GM19452 (cell line): ENCODE measurements around the gene THTPA.
"Not testable (repeated sequence)": the region's sequence is repeated elsewhere in the genome, so short reads cannot be mapped to it uniquely, and the experiment has no call there.

ENCODE experiments used
- ATAC-seq: cut with Tn5 transposase; IDR thresholded peaks from one replicate; pipeline ENCODE4 v1.9.1; 2021; ENCODE audit not compliant: unreplicated experiment

Gene THTPA

DNA sequence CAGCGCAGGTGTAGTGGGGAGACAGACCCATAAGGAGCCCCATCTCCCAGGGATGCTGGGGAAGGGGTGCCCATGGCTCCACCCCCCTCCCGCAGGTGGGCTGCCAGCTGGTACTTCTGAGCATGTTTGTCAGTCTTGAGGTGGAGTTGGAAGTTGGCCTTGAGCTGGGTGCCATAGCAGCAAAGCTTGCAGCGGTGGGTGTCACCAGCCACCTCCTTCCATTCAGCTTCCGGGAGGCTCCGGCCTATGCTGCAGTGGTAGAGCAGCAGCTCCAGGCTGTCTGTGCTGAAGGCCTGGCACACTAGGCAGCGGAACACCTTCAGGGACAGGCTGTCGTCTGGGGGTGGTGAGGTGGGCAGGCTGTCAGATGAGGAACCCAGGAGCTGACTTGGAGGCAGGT, 23.4 kb upstream of the THTPA start:
- ATAC-seq: no peak

GRCh38 chr14:23533652-23534435, 22.2 kb upstream of the THTPA start:
- ATAC-seq: no peak

GRCh38 chr14:23535943-23536342, 20.1 kb upstream of the THTPA start:
- ATAC-seq: no peak

DNA sequence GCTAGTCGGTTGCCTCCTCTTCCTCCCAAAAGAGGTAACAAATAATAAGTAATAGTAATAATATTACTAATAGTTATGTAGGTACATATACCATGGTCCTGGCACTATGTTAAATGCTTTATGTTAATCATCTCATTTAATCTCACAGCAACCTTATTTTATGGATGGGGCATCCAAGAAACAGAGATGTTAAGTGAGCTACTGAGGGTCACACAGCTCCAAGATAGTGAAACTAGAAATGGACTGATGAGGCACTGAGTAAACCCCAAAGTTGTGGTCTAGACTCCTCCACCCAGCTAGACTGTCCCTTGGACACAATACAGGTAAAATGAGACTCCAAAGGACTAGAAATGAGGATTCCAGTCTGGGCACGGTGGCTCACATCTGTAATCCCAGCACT, 19.6 kb upstream of the THTPA start:
- ATAC-seq: no peak

- not testable (repeated sequence) for ATAC-seq
These were observed 19.2 kb upstream of the THTPA start for GRCh38 chr14:23536906-23537305.

DNA sequence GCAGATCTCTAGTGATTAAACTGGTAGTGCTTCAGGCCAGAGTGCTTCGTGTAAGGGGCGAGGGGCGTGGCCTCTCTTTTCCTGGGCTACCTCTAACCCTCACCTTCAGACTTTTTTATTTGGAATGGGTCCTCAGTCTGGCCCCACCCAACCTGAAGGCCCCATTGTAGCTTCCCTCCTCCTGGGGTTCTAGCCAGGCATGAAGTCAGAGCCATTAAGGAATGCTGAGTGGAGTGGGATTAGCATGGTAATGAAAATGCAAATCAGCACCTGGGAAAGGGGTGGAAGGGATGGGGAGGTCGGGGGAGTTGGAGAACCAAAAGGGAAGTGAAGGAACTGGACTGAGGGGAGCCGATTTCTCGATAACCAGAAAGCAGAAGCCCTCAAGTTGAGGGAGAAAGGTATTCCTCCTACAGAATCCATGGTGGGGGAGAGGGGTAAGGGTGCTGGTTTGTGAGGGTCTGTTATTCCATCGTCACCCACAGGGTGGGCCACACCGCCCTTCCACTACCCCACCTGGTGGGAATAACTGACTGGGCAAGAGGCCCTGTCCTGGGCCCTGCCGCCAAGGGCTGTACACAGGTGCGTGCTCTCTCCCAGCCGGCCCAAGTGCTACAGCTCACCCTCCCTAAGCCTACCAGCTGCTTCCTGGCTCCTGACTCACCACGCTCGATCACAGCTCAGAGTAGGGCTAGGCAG, 18.6 kb upstream of the THTPA start:
- ATAC-seq: no peak

DNA sequence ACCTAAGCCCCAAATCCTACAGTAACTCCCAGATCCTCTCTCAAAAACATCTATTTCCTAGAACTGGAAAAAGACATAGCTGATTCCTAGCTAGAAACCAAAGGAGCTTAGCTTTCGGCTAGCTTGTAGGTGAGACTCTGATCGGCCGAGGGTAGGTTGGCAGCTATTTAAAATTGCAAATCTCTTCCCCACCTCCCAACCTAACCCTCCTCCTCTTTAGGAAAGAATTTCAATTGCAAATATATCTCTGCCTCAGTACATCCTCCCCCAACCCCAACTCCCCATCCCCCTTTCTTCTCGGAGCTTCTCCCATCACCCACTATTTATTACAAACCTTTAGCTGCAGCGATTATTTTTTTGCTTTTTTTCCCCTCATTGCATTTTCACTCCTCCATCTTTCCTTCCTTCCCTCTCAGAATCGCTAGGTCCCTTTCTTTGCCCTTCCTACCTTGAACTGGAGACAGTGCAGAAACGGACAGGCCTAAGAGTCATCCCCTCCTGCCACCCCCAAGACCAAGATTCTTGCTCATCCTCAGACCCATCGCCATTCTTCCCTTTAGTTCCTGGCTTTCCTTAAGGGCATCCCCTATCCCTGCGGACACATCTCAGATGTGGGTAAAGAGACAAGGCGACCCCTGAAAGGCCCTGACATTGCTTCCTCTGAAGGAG, 17.9 kb upstream of the THTPA start:
- ATAC-seq: no peak

- ATAC-seq: no peak
These were observed 17.3 kb upstream of the THTPA start for GRCh38 chr14:23538785-23539184.

DNA sequence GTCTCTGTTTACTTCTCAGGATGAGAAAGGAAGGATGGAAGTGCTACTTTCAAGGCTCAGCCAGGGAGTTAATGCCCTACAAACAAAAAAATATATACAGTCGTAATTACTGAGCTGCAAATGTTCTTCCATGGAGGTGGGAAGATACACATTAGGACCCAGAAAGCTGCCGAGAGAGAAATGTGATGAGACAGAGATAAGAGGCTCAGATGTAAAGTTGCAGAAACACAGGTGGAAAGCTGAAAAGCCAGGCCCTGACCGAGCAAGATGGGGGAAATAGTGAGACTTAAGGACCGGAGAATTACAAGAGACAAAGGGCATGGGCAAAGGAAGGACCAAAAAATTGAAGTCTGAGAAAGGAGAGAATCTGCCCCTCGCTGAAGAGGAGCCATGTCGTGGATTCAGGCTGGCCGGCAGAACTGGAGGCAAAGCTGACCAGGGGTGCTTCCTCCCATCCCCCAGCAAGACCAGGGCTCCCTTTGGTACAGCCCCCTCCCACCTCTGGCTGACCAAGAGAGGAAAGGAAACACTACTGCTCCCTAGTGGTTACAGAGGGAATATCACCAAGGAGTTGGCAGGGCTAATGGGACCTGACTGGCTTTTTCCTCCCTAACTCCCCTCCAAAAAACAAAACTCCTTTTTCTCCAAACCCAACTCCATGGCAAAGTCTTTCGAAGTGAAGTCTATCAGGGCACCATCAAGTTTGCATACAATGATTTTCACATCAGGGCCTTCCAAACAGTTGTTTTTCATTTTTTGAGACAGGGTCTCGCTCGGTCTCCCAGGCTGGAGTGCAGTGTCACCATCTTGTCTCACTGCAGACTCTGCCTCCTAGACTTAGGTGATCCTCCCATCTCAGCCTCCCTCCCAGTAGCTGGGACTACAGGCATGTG, 16.6 kb upstream of the THTPA start:
- ATAC-seq: no peak

DNA sequence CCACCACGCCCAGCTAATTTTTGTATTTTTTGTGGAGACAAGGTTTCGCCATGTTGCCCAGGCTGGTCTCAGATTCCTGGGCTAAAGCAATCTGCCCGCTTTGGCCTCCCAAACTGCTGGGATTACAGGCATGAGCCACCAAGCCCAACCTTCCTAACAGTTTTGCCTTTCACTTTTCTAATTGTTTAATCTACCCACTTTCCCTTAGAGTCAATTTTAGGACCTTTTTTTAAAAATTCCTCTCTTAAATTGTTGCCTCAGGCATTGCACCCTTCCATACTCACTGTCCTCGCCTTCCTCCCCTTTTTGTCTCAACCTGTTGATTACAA, 16.0 kb upstream of the THTPA start:
- no peak for ATAC-seq

- no peak for ATAC-seq
These were observed 13.8 kb upstream of the THTPA start for GRCh38 chr14:23542261-23542660.

- ATAC-seq: no peak
These were observed 12.7 kb upstream of the THTPA start for GRCh38 chr14:23543403-23543802.

DNA sequence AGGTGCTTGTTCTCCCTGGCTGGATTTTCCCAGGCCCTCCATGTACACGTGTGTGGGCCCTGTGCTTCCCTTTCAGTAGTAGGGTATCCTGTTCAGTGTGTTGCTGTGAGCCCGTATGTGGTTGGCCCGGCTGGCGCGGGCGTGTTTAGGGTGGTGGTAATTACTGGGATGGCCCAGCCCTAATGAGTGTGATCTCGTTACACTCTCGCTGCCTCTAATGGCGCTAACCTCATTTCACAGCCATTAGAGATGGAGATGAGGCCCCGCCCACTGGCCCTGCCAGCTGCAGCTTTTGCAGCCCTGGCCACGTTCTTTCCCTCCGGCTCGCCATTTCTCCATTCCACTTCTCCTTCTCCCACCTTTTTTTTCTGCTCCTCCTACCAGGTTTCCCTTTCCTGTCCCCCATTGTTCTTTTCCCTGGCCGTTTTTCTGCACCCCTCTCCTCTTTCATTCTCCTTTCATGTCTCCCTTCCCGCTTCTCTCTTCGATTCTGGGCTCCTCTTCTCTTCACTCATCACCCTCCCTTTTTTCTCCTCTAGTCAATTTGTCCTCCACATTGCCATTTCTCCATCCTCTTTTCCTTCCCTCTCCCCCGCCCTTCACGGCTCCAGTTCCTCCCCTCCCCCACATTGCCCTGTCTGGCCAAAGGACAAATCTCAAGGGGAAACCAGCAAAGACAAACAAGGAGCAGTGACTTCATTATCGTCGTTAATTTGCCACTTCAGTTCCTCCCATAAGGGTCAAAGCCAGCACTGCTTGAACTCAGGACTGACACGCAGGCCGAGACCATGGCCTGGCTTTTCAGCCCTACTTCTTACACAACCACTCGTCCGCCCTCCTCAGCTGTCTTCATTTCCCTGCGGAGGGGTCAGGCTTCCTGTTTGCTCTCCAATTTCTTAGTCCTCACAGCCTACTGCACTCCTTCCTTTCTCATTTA, 11.3 kb upstream of the THTPA start:
- no peak for ATAC-seq

- ATAC-seq: no peak
These were observed 10.2 kb upstream of the THTPA start for GRCh38 chr14:23545740-23546365.

DNA sequence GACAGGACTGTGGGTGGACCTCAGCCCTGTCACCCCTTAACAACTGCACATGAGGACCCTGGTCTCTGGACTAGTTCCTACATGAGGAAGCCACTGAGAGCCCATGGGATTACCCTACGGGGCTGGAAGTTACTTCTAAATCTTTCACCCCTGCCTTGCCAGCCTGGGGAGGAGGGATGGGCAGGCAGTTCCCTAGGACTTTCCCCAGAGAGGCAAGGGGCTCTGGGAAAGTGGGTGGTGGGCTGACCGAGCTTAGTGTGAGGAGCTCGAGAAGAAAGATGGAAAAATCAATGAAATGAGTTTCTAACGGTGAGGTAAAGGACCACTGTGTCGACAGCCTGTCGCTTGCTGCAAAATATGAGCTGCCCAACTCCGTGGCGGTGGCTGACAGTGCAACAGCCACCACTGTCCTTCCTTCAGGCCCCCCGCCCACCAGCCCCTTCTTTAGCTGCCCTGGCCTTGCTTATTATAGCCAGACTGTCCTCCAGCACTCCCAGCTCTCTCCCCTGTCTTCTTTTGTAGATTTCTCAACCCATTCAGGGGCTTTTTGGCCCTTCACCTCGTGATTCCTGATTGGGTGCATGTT, 9.5 kb upstream of the THTPA start:
- ATAC-seq: no peak

DNA sequence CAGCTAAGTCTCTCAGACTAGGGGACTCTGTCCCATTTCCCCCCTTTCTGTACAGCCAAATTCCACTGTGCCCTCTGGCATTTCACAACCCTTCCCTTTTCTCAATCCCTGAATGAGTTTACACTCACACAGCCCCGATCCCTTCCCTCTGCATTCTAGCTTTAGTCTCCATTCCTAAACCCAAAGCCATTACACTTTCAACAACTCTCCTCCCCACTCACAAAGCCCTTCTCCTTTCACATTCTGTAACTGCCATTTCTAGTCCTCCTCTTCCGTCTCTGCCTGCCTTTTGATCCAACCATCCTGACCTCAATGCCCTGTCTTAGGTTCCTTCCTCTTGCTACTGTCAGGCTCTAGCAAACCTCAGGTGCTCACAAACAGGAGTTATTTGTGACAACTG, 8.1 kb upstream of the THTPA start:
- ATAC-seq: no peak

GRCh38 chr14:23548351-23549318, 7.4 kb upstream of the THTPA start:
- no peak for ATAC-seq

DNA sequence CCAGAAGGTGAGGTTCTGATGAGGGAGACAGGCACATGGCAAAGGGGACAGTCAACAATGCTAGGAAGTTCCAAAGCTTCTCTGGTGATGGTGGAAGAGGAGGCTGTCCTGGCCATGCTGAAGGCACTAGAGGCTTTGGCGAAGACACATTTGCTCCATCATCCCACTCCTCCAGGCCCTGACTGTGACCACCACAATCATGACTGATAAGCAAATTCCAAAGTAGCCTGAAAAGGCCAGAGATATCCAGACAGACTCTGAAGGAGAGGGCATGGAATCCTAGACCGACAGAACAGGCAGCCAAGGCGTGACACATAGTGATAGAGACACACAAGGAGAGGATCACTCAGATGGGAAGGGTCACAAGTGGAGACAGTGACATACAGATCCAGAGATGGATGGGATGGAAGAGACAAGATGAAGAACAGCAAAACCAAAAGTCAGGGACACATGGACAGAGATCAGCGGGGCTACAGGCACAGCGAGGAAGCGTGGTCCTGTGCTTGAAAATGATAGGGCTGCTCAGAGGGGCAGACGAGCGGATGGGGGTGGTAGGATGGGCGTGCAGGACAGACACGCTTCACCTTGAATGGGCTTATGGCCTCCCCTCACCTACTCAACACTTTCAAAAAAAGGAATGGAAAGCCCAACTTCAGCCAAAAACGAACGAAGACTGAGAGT, 5.8 kb upstream of the THTPA start:
- ATAC-seq: no peak
